HG03460 (cell line): ENCODE data around the gene FGF23.

Experiments used
- ATAC-seq: cut with Tn5 transposase; IDR thresholded peaks from one replicate; pipeline ENCODE4 v1.9.1; 2021; ENCODE audit not compliant: unreplicated experiment

FGF23 gene

GRCh38 chr12:4386801-4387200 lies 7.3 kb upstream of the FGF23 start:
- ATAC-seq = no peak

- no peak for ATAC-seq
Measured at GRCh38 chr12:4383304-4383865, 3.9 kb upstream of the FGF23 start.

- ATAC-seq = no peak
Measured at GRCh38 chr12:4380332-4380731, 820 bp upstream of the FGF23 start.

- no peak for ATAC-seq
Measured at GRCh38 chr12:4378772-4379171, 740 bp downstream of the FGF23 start.

GRCh38 chr12:4375449-4375848 lies 4.1 kb downstream of the FGF23 start:
- ATAC-seq = no peak

GRCh38 chr12:4372653-4373052 lies 6.9 kb downstream of the FGF23 start:
- no peak for ATAC-seq

- no peak for ATAC-seq
Measured at GRCh38 chr12:4370265-4370664, 9.2 kb downstream of the FGF23 start.

- no peak for ATAC-seq
Measured at GRCh38 chr12:4369548-4369947, 10.0 kb downstream of the FGF23 start.

- no peak for ATAC-seq
Measured at GRCh38 chr12:4366090-4366489, 13.4 kb downstream of the FGF23 start.

- ATAC-seq = no peak
Measured at GRCh38 chr12:4356041-4356327, 23.5 kb downstream of the FGF23 start.

- no peak for ATAC-seq
Measured at GRCh38 chr12:4355156-4356040, 24.1 kb downstream of the FGF23 start.

DNA sequence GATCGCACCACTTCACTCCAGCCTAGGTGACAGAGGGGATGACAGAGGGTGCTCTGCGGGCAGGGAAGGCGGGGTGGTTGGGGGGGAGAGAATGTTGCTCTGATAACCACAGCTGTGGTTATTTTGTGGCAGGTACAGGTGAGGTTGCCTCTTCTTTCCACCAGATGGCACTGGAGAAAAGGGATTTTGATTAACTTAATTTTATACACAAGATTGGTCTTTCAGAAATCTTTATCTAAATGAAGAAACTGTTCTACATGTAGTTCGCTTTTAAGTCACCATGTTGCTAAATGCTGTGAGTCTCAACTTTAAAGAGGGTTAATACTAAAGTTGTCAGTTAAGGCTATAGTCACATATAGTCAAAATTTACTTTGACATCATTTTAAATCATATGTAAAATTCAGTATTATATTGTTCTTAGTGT lies 25.7 kb downstream of the FGF23 start:
- ATAC-seq = no peak

GRCh38 chr12:4346931-4347330 lies 32.6 kb downstream of the FGF23 start:
- ATAC-seq = no peak

DNA sequence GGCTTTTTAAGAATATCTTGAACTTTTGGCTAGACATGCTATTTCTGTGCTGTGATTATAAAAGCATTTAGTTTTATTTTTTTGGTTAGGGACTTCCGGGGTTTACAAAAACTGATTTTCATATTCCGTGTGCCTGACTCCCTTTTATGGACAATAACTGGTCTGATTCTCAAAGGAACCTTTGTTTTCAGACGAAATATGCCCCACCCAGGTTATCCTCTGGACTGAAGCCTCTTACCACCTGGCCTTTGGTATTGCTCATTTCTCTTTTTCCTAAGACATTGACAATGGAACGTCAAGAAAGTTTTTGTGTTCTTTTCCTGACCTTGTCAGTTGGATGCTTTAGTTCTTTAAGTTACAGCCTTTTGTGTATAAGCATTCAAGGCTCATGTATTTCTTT lies 47.7 kb downstream of the FGF23 start:
- ATAC-seq = no peak

DNA sequence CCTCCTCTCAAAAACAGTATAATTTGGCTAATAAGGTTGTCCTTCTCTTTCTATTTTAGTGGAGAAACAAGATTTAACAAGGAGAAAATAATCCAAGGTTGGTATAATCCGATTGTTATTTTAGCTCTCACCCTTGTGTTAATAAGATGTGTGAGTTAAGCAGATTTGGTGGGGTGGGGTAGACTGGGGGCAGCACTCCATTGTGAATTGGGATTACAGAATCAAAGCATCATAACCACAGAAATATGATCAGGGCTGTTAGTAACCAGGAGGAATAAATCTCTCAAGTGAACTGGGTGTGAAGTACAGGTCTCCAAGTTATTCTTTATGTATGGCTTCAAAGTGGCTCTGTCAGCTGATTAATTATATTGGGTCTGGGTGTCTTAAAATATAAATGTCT lies 48.3 kb downstream of the FGF23 start:
- no peak for ATAC-seq

DNA sequence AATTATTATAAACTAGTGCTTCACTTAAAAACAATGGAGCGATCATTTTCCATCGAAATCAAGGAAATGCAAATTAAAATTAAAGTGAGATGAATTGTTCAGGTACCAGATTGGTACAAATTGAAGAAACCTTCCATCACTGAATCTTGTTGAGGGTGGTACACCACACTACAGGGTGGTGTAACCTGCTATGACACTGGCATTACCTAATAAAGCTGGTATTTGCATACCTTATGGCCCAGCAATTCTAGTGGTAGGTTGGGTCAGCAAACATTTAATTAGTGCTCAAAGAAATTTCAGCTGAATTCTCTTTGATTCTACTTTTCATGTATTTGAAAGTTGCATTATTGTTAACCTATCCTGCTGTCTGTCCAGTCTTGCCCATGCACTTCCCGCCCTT lies 49.3 kb downstream of the FGF23 start:
- no peak for ATAC-seq

GRCh38 chr12:4327293-4327692 lies 52.2 kb downstream of the FGF23 start:
- ATAC-seq = no peak

DNA sequence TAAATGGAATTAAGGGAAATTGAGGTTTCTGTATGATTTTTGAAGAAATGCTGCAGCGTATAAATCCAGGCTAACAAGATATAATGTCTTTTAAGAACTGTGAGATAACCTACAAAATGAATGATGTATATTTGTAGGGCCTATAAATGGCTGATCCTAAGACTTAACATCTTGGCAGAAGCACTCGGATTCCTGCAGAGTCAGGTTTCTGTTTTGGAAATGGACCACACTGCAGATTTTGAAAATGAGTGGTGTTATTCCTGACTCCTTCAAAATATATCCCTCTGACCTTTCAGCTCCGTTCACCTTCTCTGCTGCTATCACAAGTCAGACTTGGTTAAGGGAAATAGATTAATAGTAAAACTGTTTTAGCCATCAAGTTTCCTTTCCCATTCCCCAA lies 53.5 kb downstream of the FGF23 start:
- ATAC-seq = no peak

GRCh38 chr12:4324366-4324765 lies 55.1 kb downstream of the FGF23 start:
- ATAC-seq = no peak

DNA sequence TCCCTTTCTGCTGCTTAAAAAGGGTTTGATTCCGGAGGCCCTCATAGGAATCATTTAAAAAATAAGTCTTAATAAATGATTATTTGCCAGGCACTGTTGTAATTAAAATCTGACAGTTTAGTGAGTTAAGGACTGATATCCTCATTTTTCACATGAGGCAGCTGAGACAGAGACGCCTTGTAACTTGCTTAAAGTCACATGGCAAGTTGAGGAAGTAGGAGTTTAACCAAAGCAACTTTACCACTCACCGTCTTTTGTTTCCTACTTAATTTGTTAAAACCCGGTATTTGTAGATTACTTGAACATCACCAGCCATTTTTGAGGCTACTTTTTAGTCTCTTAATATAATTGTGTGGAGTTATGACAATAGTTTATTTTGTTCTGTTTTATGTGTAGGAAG lies 56.1 kb downstream of the FGF23 start:
- ATAC-seq = no peak

- no peak for ATAC-seq
Measured at GRCh38 chr12:4322726-4323125, 56.8 kb downstream of the FGF23 start.

GRCh38 chr12:4320853-4321701 lies 58.4 kb downstream of the FGF23 start, which contains the start of gene TIGAR:
Gene TIGAR, plus strand, starts transcription at chr12:4321213. Its CDS starts 59 bp downstream, at chr12:4321272.
- peak; percentile 91 for ATAC-seq
